B cell (primary cell): ENCODE measurements around the gene CLSTN2. TPM values are rescaled to one million over a fixed set of nuclear protein-coding genes. Genes with fewer than 3 reads are reported as not detected.

Experiments used
- ATAC-seq: fragments of 200-7000 bp; cut with Tn5 transposase; one replicate; pipeline ENCODE4 v1.10.0; 2021; ENCODE audit warnings: low read depth, mild to moderate bottlenecking, moderate number of reproducible peaks, moderate library complexity
- CTCF ChIA-PET: fragments of 350-600 bp; sonication (Branson Sonifier 250); formaldehyde crosslinking; loops from one replicate; lab custom pipeline; 2021; ENCODE audit warnings: antibody characterized with exemption, inconsistent platforms; lab: Charles Lee
- POLR2A ChIA-PET: fragments of 350-600 bp; sonication (Branson Sonifier 250); formaldehyde crosslinking; loops from one replicate; lab custom pipeline; 2021; ENCODE audit warnings: antibody characterized with exemption; lab: Charles Lee
- DNase-seq: peaks from one replicate; pipeline ENCODE4 v3.0.0; 2013
- H2AFZ ChIP-seq: 2 replicates; pipeline ENCODE4 v1.6.1; 2012; ENCODE audit warnings: mild to moderate bottlenecking, low read depth, low read length; ENCODE audit not compliant: insufficient read depth, poor library complexity, severe bottlenecking
- H3K27ac ChIP-seq, 2 donors: 1 replicate in 1 of 2; 2 replicates in 1 of 2; pipeline ENCODE4 v1.5.1; 2012 to 2013; ENCODE audit warnings: low read length in 2 of 2, mild to moderate bottlenecking in 2 of 2, moderate library complexity in 1 of 2
- H3K27me3 ChIP-seq, 4 experiments: fragments of 200-600 bp in 1 of 4; sonication (generic) in 1 of 4; replicated peaks in 1 of 4; 1 replicate in 2 of 4; 2 replicates in 2 of 4; pipeline versions ENCODE4 v1.6.1 to v1.7.0; 2013 to 2016; ENCODE audit warnings: low read length in 3 of 4, mild to moderate bottlenecking in 2 of 4, mixed read lengths in 1 of 4, moderate library complexity in 1 of 4; ENCODE audit not compliant: insufficient read depth in 4 of 4, control insufficient read depth in 3 of 4; ENCODE audit errors: control extremely low read depth in 1 of 4
- H3K36me3 ChIP-seq, 2 experiments: replicated peaks in 1 of 2; 1 replicate in 1 of 2; 2 replicates in 1 of 2; pipeline versions ENCODE4 v1.6.1 to v1.7.1; 2013; ENCODE audit warnings: low read length in 1 of 2; ENCODE audit not compliant: insufficient read depth in 2 of 2, control insufficient read depth in 1 of 2; ENCODE audit errors: control extremely low read depth in 1 of 2, extremely low read depth in 1 of 2
- H3K4me1 ChIP-seq, 2 donors: fragments of 200-600 bp in 1 of 2; sonication (generic) in 1 of 2; 1 replicate in 1 of 2; 2 replicates in 1 of 2; pipeline versions ENCODE4 v1.5.1 to v1.6.1; 2013 to 2017; ENCODE audit warnings: low read length in 2 of 2; ENCODE audit not compliant: control insufficient read depth in 2 of 2, insufficient read depth in 2 of 2
- H3K4me2 ChIP-seq: replicated peaks from 2 replicates; pipeline ENCODE3; 2012; ENCODE audit warnings: mild to moderate bottlenecking, low read depth, low read length; ENCODE audit not compliant: poor library complexity, severe bottlenecking
- H3K4me3 ChIP-seq, 5 experiments: fragments of 200-600 bp in 1 of 5; sonication (generic) in 1 of 5; 1 replicate in 3 of 5; 2 replicates in 2 of 5; pipeline versions ENCODE4 v1.5.1 to v1.7.0; 2011 to 2016; ENCODE audit warnings: low read length in 4 of 5, mild to moderate bottlenecking in 4 of 5, low read depth in 2 of 5, control low read depth in 1 of 5, moderate library complexity in 1 of 5; ENCODE audit not compliant: insufficient read depth in 1 of 5; ENCODE audit errors: control extremely low read depth in 1 of 5, extremely low read depth in 1 of 5
- H3K79me2 ChIP-seq: fragments of 200-600 bp; sonication (generic); one replicate; pipeline ENCODE4 v1.6.0; 2016; ENCODE audit warnings: low read length; ENCODE audit not compliant: control insufficient read depth, insufficient read depth
- H3K9ac ChIP-seq: fragments of 200-600 bp; sonication (generic); 2 replicates; pipeline ENCODE4 v1.6.1; 2017; ENCODE audit warnings: mild to moderate bottlenecking, low read length, moderate library complexity
- H3K9me3 ChIP-seq, 3 donors: one replicate each; pipeline versions ENCODE4 v1.6.1 to v1.7.1; 2013; ENCODE audit warnings: low read length in 2 of 3; ENCODE audit not compliant: control insufficient read depth in 2 of 3, insufficient read depth in 1 of 3; ENCODE audit errors: control extremely low read depth in 1 of 3
- H4K20me1 ChIP-seq: 2 replicates; pipeline ENCODE4 v1.6.0; 2012; ENCODE audit warnings: mild to moderate bottlenecking, low read length; ENCODE audit not compliant: insufficient read depth, control insufficient read depth, poor library complexity, severe bottlenecking
- H3K27ac Mint-ChIP-seq: one replicate; pipeline ENCODE4 v1.8.0; 2021; ENCODE audit warnings: mixed read lengths
- H3K27me3 Mint-ChIP-seq: one replicate; pipeline ENCODE4 v1.8.0; 2021; ENCODE audit warnings: mixed read lengths
- H3K4me1 Mint-ChIP-seq: one replicate; pipeline ENCODE4 v1.8.0; 2021; ENCODE audit warnings: mixed read lengths
- H3K4me3 Mint-ChIP-seq: one replicate; pipeline ENCODE4 v1.8.0; 2021; ENCODE audit warnings: mixed read lengths
- H3K9me3 Mint-ChIP-seq: one replicate; pipeline ENCODE4 v1.8.0; 2022; ENCODE audit warnings: mixed read lengths; ENCODE audit not compliant: insufficient read depth
- CTCF ChIP-seq: fragments of 200-600 bp; IDR thresholded peaks from one replicate; pipeline ENCODE4 v1.8.0; 2022; ENCODE audit warnings: antibody characterized with exemption, mild to moderate bottlenecking
- EZH2 ChIP-seq: IDR thresholded peaks from 2 replicates; pipeline ENCODE4 v1.6.1; 2012; ENCODE audit warnings: borderline replicate concordance, low read depth, mild to moderate bottlenecking, moderate library complexity, low read length; ENCODE audit not compliant: insufficient read depth, poor library complexity, severe bottlenecking
- WGBS: methylation state at CpG from one replicate; pipeline ENCODE4 v1.1.5; 2013; ENCODE audit warnings: missing lambda C conversion rate; ENCODE audit not compliant: insufficient coverage; 5-methylcytosine and 5-hydroxymethylcytosine counted together
- intact Hi-C: fragments of 100-400 bp; cut with micrococcal nuclease; formaldehyde crosslinking; loops from one replicate; pipeline ENCODE4 v1.10.0; 2022
- polyA plus RNA-seq: library from polyadenylated mRNA; depleted of rRNA; stranded (reverse); fragments of >200 nt; gene quantifications from 2 replicates; pipeline ENCODE4 v1.2.3, GENCODE V29; 2012
- total RNA-seq, 2 donors: library from RNA; stranded (reverse); fragments of 120-200 nt in 1 of 2; gene quantifications; 1 replicate in 1 of 2; 2 replicates in 1 of 2; pipeline versions ENCODE4 v1.2.3 to v1.2.4, GENCODE V29; 2013 to 2022

Gene CLSTN2
- total and polyA plus RNA-seq, 2 donors (not counting 1 experiment from before 2014, with no cell fraction given), result not detected

GRCh38 chr3:140252812-140253656 lies 318.0 kb downstream of the CLSTN2 start:
- 97% methylated on average over 5 of the region's 9 CpGs for WGBS
- intact Hi-C loops, result no loop called here
- Histone ChIP-seq H3K79me2 (no peaks in the 10 kb centered on the region), H3K36me3 (no peaks in the 10 kb centered on the region), H3K4me2 (no peak overlapping the region), H3K27me3 (peaks cover 0 to 2% (median 0%) of the 10 kb centered on the region in 4 experiments), H4K20me1 (no peaks in the 10 kb centered on the region), H3K27ac (no peak overlapping the region), H3K9me3 (no peaks in the 10 kb centered on the region), H3K9ac (no peak overlapping the region), H3K4me3 (no peak overlapping the region), H3K4me1 (no peaks in the 10 kb centered on the region), H2AFZ (no peak overlapping the region)
- DNase-seq (no peak), ATAC-seq (no peak)
- no peaks in the 10 kb centered on the region for H3K4me1 Mint-ChIP-seq
- no peaks in the 10 kb centered on the region for H3K27me3 Mint-ChIP-seq
- H3K9me3 Mint-ChIP-seq, result no peaks in the 10 kb centered on the region
- TF ChIP-seq EZH2, result no peak
- TF ChIP-seq CTCF, result no peak
- POLR2A ChIA-PET, result no interaction called here
- H3K27ac Mint-ChIP-seq, result no peak overlapping the region
- H3K4me3 Mint-ChIP-seq, result no peak overlapping the region
- CTCF ChIA-PET, result no interaction called here

- no CpG with 5 or more reads among the region's 4 CpGs for WGBS
- no peaks in the 10 kb centered on the region for H3K27me3 ChIP-seq
- TF ChIP-seq EZH2 (no peak), CTCF (no peak)
These were observed 323.3 kb downstream of the CLSTN2 start for GRCh38 chr3:140258222-140258724.

More at GRCh38 chr3:140258222-140258724, 323.3 kb downstream of the CLSTN2 start:
- Histone ChIP-seq H3K4me2 (no peak overlapping the region), H3K79me2 (no peaks in the 10 kb centered on the region), H4K20me1 (no peaks in the 10 kb centered on the region), H3K27ac (no peak overlapping the region), H3K36me3 (no peaks in the 10 kb centered on the region), H2AFZ (no peak overlapping the region), H3K9me3 (no peaks in the 10 kb centered on the region), H3K9ac (no peak overlapping the region), H3K4me1 (no peaks in the 10 kb centered on the region), H3K4me3 (no peak overlapping the region)
- H3K27me3 Mint-ChIP-seq, result no peaks in the 10 kb centered on the region
- H3K4me3 Mint-ChIP-seq, result no peak overlapping the region
- H3K27ac Mint-ChIP-seq, result no peak overlapping the region
- DNase-seq (no peak), ATAC-seq (no peak)
- ChIA-PET POLR2A (no interaction called here), CTCF (no interaction called here)
- no peaks in the 10 kb centered on the region for H3K9me3 Mint-ChIP-seq
- H3K4me1 Mint-ChIP-seq, result no peaks in the 10 kb centered on the region
- intact Hi-C loops, result no loop called here
